ENCODE measurements around the gene HOXA6.

GRCh38 chr7:27187475-27188385 lies 40.2 kb upstream of the HOXA6 start:
- TF ChIP-seq CTCF (IDR thresholded peaks at IDR 0.05) (no peak), POLR2A (IDR thresholded peaks at IDR 0.05) (no peak)
